Uterus (tissue), 4 donors: ENCODE measurements around the gene ASXL3. TPM values are rescaled to one million over a fixed set of nuclear protein-coding genes. Genes with fewer than 3 reads are reported as not detected.

ENCODE experiments used
- DNase-seq, 2 donors: peaks; one replicate each; pipeline ENCODE4 v3.0.0-alpha.2; 2019 to 2020
- H3K27ac ChIP-seq, 2 donors: fragments of 200-600 bp; sonication (generic); 1 replicate in 1 of 2; 2 replicates in 1 of 2; pipeline ENCODE4 v1.5.1; 2016 to 2018
- H3K27me3 ChIP-seq, 2 donors: fragments of 200-600 bp; sonication (generic); one replicate each; pipeline ENCODE4 v1.5.1; 2018 to 2019; ENCODE audit warnings: control low read depth in 1 of 2
- H3K36me3 ChIP-seq, 2 donors: fragments of 200-600 bp; sonication (generic); one replicate each; pipeline ENCODE4 v1.5.1; 2019; ENCODE audit warnings: control low read depth in 1 of 2
- H3K4me1 ChIP-seq, 2 donors: fragments of 200-600 bp; sonication (generic); one replicate each; pipeline ENCODE4 v1.5.1; 2018 to 2019; ENCODE audit warnings: control low read depth in 1 of 2
- H3K4me3 ChIP-seq, 2 donors: fragments of 200-600 bp; sonication (generic); 1 replicate in 1 of 2; 2 replicates in 1 of 2; pipeline ENCODE4 v1.5.1; 2018 to 2019; ENCODE audit warnings: mild to moderate bottlenecking in 1 of 2
- H3K9me3 ChIP-seq, 2 donors: fragments of 200-600 bp; sonication (generic); one replicate each; pipeline ENCODE4 v1.5.1; 2019; ENCODE audit warnings: control low read depth in 1 of 2
- CTCF ChIP-seq, 4 experiments: fragments of 200-600 bp in 2 of 4; fragments of 450-650 bp in 2 of 4; sonication (generic) in 2 of 4; IDR thresholded peaks; one replicate each; pipeline ENCODE4 v1.5.1; 2016 to 2019; ENCODE audit warnings: antibody characterized with exemption in 4 of 4, mild to moderate bottlenecking in 2 of 4, moderate library complexity in 1 of 4
- POLR2A ChIP-seq, 2 donors: fragments of 450-650 bp; IDR thresholded peaks; one replicate each; pipeline ENCODE4 v1.6.1; 2016; ENCODE audit warnings: antibody characterized with exemption in 2 of 2, mild to moderate bottlenecking in 1 of 2, moderate library complexity in 1 of 2
- intact Hi-C: fragments of 100-400 bp; cut with DNase I; formaldehyde crosslinking; loops from one replicate; pipeline ENCODE4 v1.15.1; 2023; ENCODE audit warnings: low total_unique reads
- total RNA-seq, 4 donors: library from RNA; depleted of rRNA in 3 of 4; stranded (reverse); fragments of >200 nt in 3 of 4; gene quantifications; one replicate each; pipeline versions ENCODE4 v1.1.0 to v1.2.4, GENCODE V29; 2014 to 2023
- donor health status: DM: yes; HTN: yes; CAD: no.

The ASXL3 gene
- total RNA-seq, 4 donors from 2014 or later: 1.0 to 25.0 (median 8.3) TPM

GRCh38 chr18:33576999-33577646, 896 bp upstream of the ASXL3 start:
- no peaks in the 10 kb centered on the region for H3K36me3 ChIP-seq
- intact Hi-C loops: no loop called here
- peaks cover 0 to 13% of the 10 kb centered on the region in 2 donors for H3K27me3 ChIP-seq
- TF ChIP-seq POLR2A (IDR thresholded peaks at IDR 0.05) (no peak), CTCF (IDR thresholded peaks at IDR 0.05) (no peak)
- H3K9me3 ChIP-seq: no peaks in the 10 kb centered on the region
- peak overlapping the region; percentile 49 to 81 for H3K4me3 ChIP-seq
- H3K27ac ChIP-seq: peak overlapping the region; percentile 82 to 89
- DNase-seq: no peak
- H3K4me1 ChIP-seq: no peaks in the 10 kb centered on the region

DNA sequence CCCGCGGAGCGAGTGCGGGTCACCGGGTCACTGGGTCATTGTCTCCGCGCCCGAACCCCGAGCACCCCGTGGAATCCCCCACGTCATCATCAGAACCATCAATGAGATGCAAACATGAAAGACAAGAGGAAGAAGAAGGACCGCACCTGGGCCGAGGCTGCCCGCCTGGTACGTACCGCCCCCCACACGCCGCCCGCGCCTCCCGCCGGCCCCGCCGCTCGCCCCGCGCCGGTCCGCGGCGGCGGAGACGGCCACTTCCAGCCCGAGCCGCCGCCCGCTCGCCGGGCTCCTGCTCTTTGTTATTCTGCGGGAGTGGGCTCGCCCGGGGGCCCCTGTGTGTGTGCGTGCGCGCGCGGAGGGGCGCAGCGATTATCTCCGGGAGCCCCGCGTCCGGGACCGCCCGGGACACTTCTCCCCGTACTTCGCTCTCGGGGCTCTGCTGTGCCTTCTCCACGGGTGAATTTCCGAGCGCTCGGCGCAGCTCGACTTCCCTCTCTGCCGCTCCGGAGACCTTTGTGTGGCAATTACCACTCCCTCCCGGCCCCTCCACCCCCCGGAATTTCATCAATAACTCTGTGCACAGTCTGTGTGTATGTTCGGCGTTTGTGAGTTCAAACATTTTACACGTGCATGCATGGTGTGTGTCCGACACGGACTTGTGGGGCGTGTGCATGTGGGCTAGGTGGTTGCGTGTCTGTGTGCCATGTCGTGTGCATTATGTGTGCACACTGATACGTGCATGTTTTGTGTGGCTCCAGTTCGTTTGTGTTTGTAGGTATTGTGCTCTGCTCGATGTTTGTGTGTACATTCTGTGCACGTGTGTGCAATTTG, 714 bp downstream of the ASXL3 start:
- H3K9me3 ChIP-seq: no peaks in the 10 kb centered on the region
- no peak for TF ChIP-seq POLR2A (IDR thresholded peaks at IDR 0.05)
- no peaks in the 10 kb centered on the region for H3K36me3 ChIP-seq
- peak; percentile 23 to 29 for DNase-seq
- H3K4me3 ChIP-seq: peak overlapping the region; percentile 17 to 68
- H3K27me3 ChIP-seq: peaks cover 0 to 13% of the 10 kb centered on the region in 2 donors
- H3K4me1 ChIP-seq: no peaks in the 10 kb centered on the region
- intact Hi-C loops: no loop called here
- peak overlapping the region; percentile 77 to 81 for H3K27ac ChIP-seq

DNA sequence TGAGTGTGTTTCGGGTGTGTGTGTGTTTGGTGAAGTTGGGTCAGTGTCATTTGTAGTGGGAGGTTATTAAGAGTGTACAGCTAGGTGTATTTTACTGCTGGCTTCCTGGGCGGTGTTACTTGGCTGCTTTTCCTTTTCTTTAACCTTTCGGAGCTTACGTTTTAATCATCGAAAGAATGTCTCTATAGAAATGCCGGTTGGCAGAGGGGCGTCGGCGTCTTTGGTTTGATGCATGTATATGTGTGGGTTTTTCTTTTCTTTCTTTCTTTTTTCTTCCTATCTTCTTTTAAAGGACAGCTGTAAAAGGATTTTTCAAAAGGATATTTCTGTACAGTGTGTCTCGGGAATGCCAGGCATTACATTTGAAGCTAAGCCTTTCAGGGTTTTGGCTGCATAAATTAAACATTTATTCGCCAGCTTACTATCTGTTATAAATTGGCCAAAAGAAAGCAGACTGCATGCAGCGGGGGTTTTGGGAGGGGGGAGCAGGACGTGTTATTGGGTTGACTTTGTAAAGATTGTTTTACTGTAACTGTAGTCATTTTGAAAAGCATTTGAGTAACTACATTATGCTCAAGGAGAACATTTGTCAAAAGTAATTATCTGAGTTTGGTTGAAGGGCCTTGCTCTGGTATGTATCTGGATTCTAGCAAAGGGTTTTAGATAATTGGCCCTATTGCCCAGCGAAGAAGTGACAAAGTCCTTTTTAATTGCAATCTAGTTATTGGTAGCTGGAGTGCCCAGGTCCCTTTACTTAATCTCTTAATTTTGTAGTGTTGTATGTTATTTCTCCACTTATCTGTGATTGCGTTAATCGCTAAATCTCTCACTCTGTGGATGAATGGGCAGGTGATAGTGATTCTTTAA, 1.6 kb downstream of the ASXL3 start:
- intact Hi-C loops: no loop called here
- peaks cover 0 to 13% of the 10 kb centered on the region in 2 donors for H3K27me3 ChIP-seq
- H3K4me1 ChIP-seq: no peaks in the 10 kb centered on the region
- H3K36me3 ChIP-seq: no peaks in the 10 kb centered on the region
- peak overlapping the region; percentile 77 to 81 for H3K27ac ChIP-seq
- no peak for DNase-seq
- peak overlapping the region; percentile 17 to 68 for H3K4me3 ChIP-seq
- H3K9me3 ChIP-seq: no peaks in the 10 kb centered on the region
- TF ChIP-seq CTCF (IDR thresholded peaks at IDR 0.05) (no peak), POLR2A (IDR thresholded peaks at IDR 0.05) (no peak)

GRCh38 chr18:33580546-33580945, 2.5 kb downstream of the ASXL3 start:
- Histone ChIP-seq H3K4me3 (no peak overlapping the region), H3K27ac (no peak overlapping the region), H3K27me3 (peaks cover 0 to 8% of the 10 kb centered on the region in 2 donors), H3K36me3 (no peaks in the 10 kb centered on the region), H3K4me1 (no peaks in the 10 kb centered on the region), H3K9me3 (no peaks in the 10 kb centered on the region)
- no peak for DNase-seq
- TF ChIP-seq POLR2A (IDR thresholded peaks at IDR 0.05) (no peak), CTCF (IDR thresholded peaks at IDR 0.05) (no peak)
- intact Hi-C loops: no loop called here

DNA sequence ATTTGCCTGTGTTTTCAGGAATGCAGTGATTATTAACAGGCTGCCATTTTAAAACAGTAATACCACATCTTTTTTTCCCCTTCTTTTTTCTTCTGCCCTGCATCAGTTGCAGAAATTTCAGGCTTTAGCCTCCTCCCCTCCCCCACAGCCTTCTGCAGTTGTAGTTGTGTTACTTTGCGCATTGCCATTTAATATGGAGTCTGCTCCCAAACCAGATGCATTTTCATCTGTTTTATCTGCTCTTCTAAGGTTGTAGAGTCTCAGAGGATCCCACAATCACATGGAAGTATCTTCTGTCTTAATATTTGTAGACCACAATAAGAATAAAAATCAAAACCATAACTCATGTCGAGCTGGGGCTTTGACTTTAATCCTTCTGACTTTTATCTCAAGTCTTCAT, 3.8 kb downstream of the ASXL3 start:
- no peaks in the 10 kb centered on the region for H3K27me3 ChIP-seq
- intact Hi-C loops: no loop called here
- H3K4me3 ChIP-seq: no peak overlapping the region
- TF ChIP-seq CTCF (IDR thresholded peaks at IDR 0.05) (no peak), POLR2A (IDR thresholded peaks at IDR 0.05) (no peak)
- no peaks in the 10 kb centered on the region for H3K4me1 ChIP-seq
- H3K27ac ChIP-seq: no peak overlapping the region
- DNase-seq: no peak
- H3K9me3 ChIP-seq: no peaks in the 10 kb centered on the region
- no peaks in the 10 kb centered on the region for H3K36me3 ChIP-seq
